Measurements from ENCODE around the gene SYT2.

- TF ChIP-seq ZFP36 (IDR thresholded peaks at IDR 0.05; ENCODE audit: borderline replicate concordance, low read depth, low read length, partially characterized antibody) = no peak
- TF ChIP-seq ETV6 (CRISPR knock-in tag; conservative IDR thresholded peaks at IDR 0.05) = no peak
- TF ChIP-seq MTA3 (CRISPR knock-in tag; IDR thresholded peaks at IDR 0.05) = no peak
- no peak for TF ChIP-seq ZNF558 (CRISPR knock-in tag; IDR thresholded peaks at IDR 0.05; ENCODE audit: borderline replicate concordance)
- no peak for TF ChIP-seq ZNF891 (CRISPR knock-in tag; IDR thresholded peaks at IDR 0.05)
- TF ChIP-seq CTCF (CRISPR knock-in tag; IDR thresholded peaks at IDR 0.05) = no peak
Measured at GRCh38 chr1:202630541-202630940, 79.7 kb downstream of the SYT2 start.
